GM21619 (cell line): Measurements from ENCODE around the gene CHTF8.
"Not testable (repeated sequence)": the region's sequence is repeated elsewhere in the genome, so short reads cannot be mapped to it uniquely, and the experiment has no call there.

Experiments
- ATAC-seq: cut with Tn5 transposase; IDR thresholded peaks from one replicate; pipeline ENCODE4 v1.9.1; 2021; ENCODE audit not compliant: unreplicated experiment

The CHTF8 gene

GRCh38 chr16:69132424-69133252 is at the start of gene CHTF8, which contains the start of gene UTP4:
CHTF8 (minus strand) TSS chr16:69132588; CDS start chr16:69121458, 11,130 bp downstream.
UTP4 (plus strand) TSS chr16:69132649; CDS start chr16:69133460, 811 bp downstream.
- peak; percentile 87 for ATAC-seq

GRCh38 chr16:69180011-69180338 is 47.6 kb upstream of the CHTF8 start:
- no peak for ATAC-seq

GRCh38 chr16:69179328-69180010 is 47.1 kb upstream of the CHTF8 start:
- ATAC-seq = no peak

GRCh38 chr16:69176033-69176800 is 43.8 kb upstream of the CHTF8 start:
- ATAC-seq = no peak

- ATAC-seq = no peak
Measured at GRCh38 chr16:69171325-69172084, 39.1 kb upstream of the CHTF8 start.

GRCh38 chr16:69169607-69170352 is 37.4 kb upstream of the CHTF8 start:
- no peak for ATAC-seq

GRCh38 chr16:69169051-69169450 is 36.7 kb upstream of the CHTF8 start:
- no peak for ATAC-seq

GRCh38 chr16:69166946-69167930 is 34.9 kb upstream of the CHTF8 start:
- ATAC-seq = no peak

GRCh38 chr16:69166221-69166833 is 33.9 kb upstream of the CHTF8 start:
- no peak for ATAC-seq

- no peak for ATAC-seq
Measured at GRCh38 chr16:69165584-69165983, 33.2 kb upstream of the CHTF8 start.

- ATAC-seq = no peak
Measured at GRCh38 chr16:69160192-69160591, 27.8 kb upstream of the CHTF8 start.

GRCh38 chr16:69157196-69157595 is 24.8 kb upstream of the CHTF8 start:
- ATAC-seq = no peak

GRCh38 chr16:69150146-69150865 is 17.9 kb upstream of the CHTF8 start:
- no peak for ATAC-seq

- not testable (repeated sequence) for ATAC-seq
Measured at GRCh38 chr16:69149621-69150020, 17.2 kb upstream of the CHTF8 start.

GRCh38 chr16:69145658-69146057 is 13.3 kb upstream of the CHTF8 start:
- ATAC-seq = no peak

- ATAC-seq = no peak
Measured at GRCh38 chr16:69143116-69143515, 10.7 kb upstream of the CHTF8 start.

GRCh38 chr16:69141936-69142335 is 9.5 kb upstream of the CHTF8 start:
- ATAC-seq = no peak

- ATAC-seq = no peak
Measured at GRCh38 chr16:69141014-69141413, 8.6 kb upstream of the CHTF8 start.
